ENCODE data around the gene ADAMTS3.

DNA sequence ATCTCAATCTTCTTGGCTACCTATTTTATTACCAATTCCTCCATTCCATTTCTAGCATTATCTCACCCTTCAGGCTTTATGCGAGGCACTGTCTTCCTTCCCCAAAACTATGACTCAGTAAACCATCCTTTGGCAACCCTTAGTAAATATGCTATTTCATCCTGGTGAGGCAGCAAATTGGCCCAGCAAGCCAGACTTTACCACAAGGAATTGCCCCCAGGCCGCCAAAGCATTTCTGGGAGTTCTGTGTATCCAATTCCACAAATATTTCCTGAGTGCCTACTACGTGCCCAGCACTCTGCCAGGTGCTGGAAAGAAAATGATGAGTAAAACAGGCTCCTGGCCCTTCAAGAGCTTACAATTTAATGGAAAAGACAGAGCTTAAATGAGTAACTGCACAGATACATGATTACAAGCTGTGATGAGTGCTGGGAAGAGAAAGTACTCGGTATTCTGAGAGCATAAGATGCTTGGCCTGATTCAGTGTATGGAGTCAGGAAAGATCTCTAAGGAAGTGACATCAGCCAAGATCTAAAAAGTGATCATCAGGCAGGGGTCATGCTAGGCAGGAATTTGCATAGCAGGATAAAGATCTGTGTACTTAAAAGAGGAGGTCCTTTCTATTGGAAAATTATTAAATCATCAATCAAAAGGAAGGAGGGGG lies 193.8 kb downstream of the ADAMTS3 start:
- no peak for TF ChIP-seq ZFP36 (IDR thresholded peaks at IDR 0.05; ENCODE audit: borderline replicate concordance, partially characterized antibody)
- TF ChIP-seq, protein P1, sequence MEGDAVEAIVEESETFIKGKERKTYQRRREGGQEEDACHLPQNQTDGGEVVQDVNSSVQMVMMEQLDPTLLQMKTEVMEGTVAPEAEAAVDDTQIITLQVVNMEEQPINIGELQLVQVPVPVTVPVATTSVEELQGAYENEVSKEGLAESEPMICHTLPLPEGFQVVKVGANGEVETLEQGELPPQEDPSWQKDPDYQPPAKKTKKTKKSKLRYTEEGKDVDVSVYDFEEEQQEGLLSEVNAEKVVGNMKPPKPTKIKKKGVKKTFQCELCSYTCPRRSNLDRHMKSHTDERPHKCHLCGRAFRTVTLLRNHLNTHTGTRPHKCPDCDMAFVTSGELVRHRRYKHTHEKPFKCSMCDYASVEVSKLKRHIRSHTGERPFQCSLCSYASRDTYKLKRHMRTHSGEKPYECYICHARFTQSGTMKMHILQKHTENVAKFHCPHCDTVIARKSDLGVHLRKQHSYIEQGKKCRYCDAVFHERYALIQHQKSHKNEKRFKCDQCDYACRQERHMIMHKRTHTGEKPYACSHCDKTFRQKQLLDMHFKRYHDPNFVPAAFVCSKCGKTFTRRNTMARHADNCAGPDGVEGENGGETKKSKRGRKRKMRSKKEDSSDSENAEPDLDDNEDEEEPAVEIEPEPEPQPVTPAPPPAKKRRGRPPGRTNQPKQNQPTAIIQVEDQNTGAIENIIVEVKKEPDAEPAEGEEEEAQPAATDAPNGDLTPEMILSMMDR (IDR thresholded peaks at IDR 0.05) = no peak
- TF ChIP-seq BHLHE40 (IDR thresholded peaks at IDR 0.05; ENCODE audit: low read depth, low read length) = no peak
- TF ChIP-seq, protein P2, sequence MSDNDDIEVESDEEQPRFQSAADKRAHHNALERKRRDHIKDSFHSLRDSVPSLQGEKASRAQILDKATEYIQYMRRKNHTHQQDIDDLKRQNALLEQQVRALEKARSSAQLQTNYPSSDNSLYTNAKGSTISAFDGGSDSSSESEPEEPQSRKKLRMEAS (IDR thresholded peaks at IDR 0.05) = no peak
- TF ChIP-seq ZC3H11A (IDR thresholded peaks at IDR 0.05) = no peak
- TF ChIP-seq NR3C1 (IDR thresholded peaks at IDR 0.05) = no peak
- TF ChIP-seq, protein P3, sequence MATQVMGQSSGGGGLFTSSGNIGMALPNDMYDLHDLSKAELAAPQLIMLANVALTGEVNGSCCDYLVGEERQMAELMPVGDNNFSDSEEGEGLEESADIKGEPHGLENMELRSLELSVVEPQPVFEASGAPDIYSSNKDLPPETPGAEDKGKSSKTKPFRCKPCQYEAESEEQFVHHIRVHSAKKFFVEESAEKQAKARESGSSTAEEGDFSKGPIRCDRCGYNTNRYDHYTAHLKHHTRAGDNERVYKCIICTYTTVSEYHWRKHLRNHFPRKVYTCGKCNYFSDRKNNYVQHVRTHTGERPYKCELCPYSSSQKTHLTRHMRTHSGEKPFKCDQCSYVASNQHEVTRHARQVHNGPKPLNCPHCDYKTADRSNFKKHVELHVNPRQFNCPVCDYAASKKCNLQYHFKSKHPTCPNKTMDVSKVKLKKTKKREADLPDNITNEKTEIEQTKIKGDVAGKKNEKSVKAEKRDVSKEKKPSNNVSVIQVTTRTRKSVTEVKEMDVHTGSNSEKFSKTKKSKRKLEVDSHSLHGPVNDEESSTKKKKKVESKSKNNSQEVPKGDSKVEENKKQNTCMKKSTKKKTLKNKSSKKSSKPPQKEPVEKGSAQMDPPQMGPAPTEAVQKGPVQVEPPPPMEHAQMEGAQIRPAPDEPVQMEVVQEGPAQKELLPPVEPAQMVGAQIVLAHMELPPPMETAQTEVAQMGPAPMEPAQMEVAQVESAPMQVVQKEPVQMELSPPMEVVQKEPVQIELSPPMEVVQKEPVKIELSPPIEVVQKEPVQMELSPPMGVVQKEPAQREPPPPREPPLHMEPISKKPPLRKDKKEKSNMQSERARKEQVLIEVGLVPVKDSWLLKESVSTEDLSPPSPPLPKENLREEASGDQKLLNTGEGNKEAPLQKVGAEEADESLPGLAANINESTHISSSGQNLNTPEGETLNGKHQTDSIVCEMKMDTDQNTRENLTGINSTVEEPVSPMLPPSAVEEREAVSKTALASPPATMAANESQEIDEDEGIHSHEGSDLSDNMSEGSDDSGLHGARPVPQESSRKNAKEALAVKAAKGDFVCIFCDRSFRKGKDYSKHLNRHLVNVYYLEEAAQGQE (IDR thresholded peaks at IDR 0.05) = no peak
